Right cardiac atrium (tissue), 5 donors: ENCODE data around the gene CLC. TPM values are rescaled to one million over a fixed set of nuclear protein-coding genes. Genes with fewer than 3 reads are reported as not detected.
"Not testable (repeated sequence)": the region's sequence is repeated elsewhere in the genome, so short reads cannot be mapped to it uniquely, and the experiment has no call there.

Experiments used
- ATAC-seq, 2 donors: fragments of 200-7000 bp; cut with Tn5 transposase; one replicate each; pipeline versions ENCODE4 v1.8.0 to v1.9.1; 2020; ENCODE audit warnings: moderate library complexity in 2 of 2, mild to moderate bottlenecking in 1 of 2
- DNase-seq, 3 donors: peaks; one replicate each; pipeline ENCODE4 v3.0.0-alpha.2; 2020
- H3K27ac ChIP-seq: one replicate; pipeline ENCODE4 v1.5.1; 2013; ENCODE audit warnings: mild to moderate bottlenecking, low read length, control low read depth, moderate library complexity
- H3K27me3 ChIP-seq: one replicate; pipeline ENCODE4 v1.6.1; 2013; ENCODE audit not compliant: control insufficient read depth, insufficient read depth
- H3K4me1 ChIP-seq: one replicate; pipeline ENCODE4 v1.6.1; 2013; ENCODE audit warnings: low read length; ENCODE audit not compliant: control insufficient read depth, insufficient read depth
- H3K4me3 ChIP-seq: one replicate; pipeline ENCODE4 v1.5.1; 2013; ENCODE audit warnings: low read length, control low read depth
- H3K9me3 ChIP-seq: one replicate; pipeline ENCODE4 v1.6.1; 2013; ENCODE audit warnings: low read length; ENCODE audit not compliant: control insufficient read depth
- WGBS: extraction: QIAGEN DNeasy Blood & Tissue Kit; methylation state at CpG from one replicate; pipeline ENCODE4 v1.1.7; 2013; 5-methylcytosine and 5-hydroxymethylcytosine counted together
- intact Hi-C, 4 donors: fragments of 100-400 bp; cut with DNase I; formaldehyde crosslinking; loops; one replicate each; pipeline versions ENCODE4 v1.11.0 to v1.14.0; 2022 to 2023
- long read RNA-seq, 4 donors: library from polyadenylated mRNA; unstranded; transcript quantifications; one replicate each; pipeline ENCODE4 v2.0.0, GENCODE V29; 2020 to 2021
- polyA plus RNA-seq: library from polyadenylated mRNA; stranded (reverse); fragments of 200-250 nt; gene quantifications from one replicate; pipeline ENCODE4 v1.2.3, GENCODE V29; 2013
- total RNA-seq, 4 donors: library from RNA; stranded (reverse); fragmentation: NEBNext Ultra II Directional; extraction: Animal tissue kit (Norgen Biotek cat#: 25700); gene quantifications; one replicate each; pipeline ENCODE4 v1.2.1, GENCODE V29; 2021
- donor health status: healthy with polysubstance abuse.
- donor health status: DM: no; HTN: yes; CAD: no.
- donor health status: DM: no; HTN: no; CAD: no.
- donor health status: DM: no; HTN: yes; CAD: no; lungs with severe emphysema.
- donor health status: DM: yes; HTN: yes; CAD: no.

The CLC gene
- total RNA-seq (not detected), polyA plus RNA-seq (not detected)
- long read RNA-seq, donor 1 = 0 reads
- long read RNA-seq, donor 2 = 0 reads
- long read RNA-seq, donor 3 = 0 reads
- long read RNA-seq, donor 4 = 0 reads

DNA sequence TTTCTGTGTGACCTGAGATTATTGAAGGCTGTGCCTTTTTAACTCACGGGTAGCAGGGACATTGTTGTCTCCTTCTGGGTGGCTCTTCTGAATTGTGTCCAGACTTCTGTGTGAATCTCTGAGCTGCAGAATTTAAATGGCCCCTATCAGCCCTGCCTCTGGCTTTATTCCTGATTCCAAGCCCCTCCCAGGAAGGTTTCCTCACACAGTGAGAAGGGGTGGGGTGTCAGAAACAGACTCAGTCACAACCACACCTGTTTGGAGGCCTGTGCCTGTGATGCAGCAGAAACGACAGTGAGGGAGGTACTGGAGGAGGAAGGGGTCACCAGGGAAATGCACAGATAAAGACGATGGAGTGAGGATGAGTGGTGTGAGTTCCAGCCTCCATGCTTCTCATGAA lies at the start of gene CLC:
Gene CLC, minus strand, starts transcription at position 139 of the 400 bp plus-strand sequence. Its CDS starts 77 bp downstream, at position 62.
- Histone ChIP-seq H3K9me3 (no peaks in the 10 kb centered on the region), H3K4me3 (no peak within 1 kb of the TSS), H3K27ac (no peak within 1 kb of the TSS), H3K4me1 (no peaks in the 10 kb centered on the region), H3K27me3 (no peaks in the 10 kb centered on the region)
- intact Hi-C loops = no loop called here
- WGBS = 41% methylated on average over 3 of the region's 3 CpGs
- ATAC-seq (no peak), DNase-seq (no peak)

DNA sequence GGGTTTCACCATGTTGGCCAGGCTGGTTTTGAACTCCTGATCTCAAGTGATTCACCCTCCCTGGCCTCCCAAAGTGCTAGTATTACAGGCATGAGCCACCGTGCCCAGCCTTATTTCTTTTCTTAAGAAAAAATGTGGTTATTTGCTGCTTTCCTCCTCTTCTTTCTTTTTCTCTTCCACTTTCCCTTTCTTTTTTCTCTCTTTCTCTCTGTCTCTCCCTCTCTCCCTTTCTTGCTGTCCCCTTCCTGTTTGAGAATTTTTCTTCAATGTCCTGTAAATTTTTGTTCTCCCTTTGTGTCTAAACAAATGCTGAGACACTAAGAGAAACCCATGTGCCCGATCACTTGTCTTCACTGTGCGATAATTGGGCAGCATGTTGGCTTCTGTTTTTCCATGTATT lies 43.1 kb upstream of the CLC start:
- no peaks in the 10 kb centered on the region for H3K27me3 ChIP-seq
- intact Hi-C loops = no loop called here
- no peak overlapping the region for H3K27ac ChIP-seq
- no peaks in the 10 kb centered on the region for H3K9me3 ChIP-seq
- no peak overlapping the region for H3K4me3 ChIP-seq
- no peak for DNase-seq
- ATAC-seq = no peak
- H3K4me1 ChIP-seq = no peaks in the 10 kb centered on the region
- 86% methylated on average over 3 of the region's 3 CpGs for WGBS

DNA sequence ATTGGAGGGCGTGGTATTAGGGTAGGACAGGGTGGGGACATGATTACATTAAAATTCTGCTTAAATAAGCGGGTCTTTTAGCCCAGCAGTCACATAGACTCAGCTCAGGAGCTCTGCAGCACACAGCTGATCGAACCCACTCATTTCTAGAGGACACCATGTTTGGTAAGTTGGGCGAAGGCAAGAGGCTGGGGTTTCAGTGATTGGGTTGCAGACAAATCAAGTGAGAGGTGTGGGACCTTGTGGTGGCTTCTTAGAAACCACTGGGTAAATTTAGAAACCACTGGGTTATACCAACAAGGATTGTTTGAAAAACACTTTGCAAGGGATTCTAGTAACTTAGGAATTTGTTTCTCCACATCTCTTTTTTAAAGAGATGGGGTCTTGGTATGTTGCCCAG lies 40.9 kb upstream of the CLC start, which contains the start of gene LEUTX:
Gene LEUTX, plus strand, starts transcription at position 92 of the 400 bp plus-strand sequence. Its CDS starts 67 bp downstream, at position 159.
- Histone ChIP-seq H3K4me1 (no peaks in the 10 kb centered on the region), H3K27ac (no peak within 1 kb of the TSS), H3K4me3 (no peak within 1 kb of the TSS), H3K9me3 (no peaks in the 10 kb centered on the region), H3K27me3 (no peaks in the 10 kb centered on the region)
- no peak for ATAC-seq
- 68% methylated on average over 4 of the region's 4 CpGs for WGBS
- intact Hi-C loops = no loop called here
- no peak for DNase-seq

DNA sequence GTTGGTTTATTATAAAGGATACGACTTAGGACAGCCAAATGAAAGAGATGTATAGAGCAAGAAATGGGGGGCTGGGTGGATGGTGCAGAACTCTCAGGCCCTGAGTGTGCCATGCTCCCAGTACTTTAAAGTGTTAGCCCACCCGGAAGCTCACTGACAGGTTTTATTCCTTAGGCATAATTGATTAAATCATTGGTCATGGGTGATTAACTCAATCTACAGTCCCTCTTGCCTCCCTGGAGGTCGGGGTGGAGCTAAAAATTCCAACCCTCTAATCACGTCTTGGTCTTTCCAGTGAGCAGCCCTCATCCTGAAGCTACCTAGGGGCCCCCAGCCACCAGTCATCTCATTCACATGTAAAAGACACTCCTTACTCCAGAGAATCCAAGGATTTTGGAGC lies 31.0 kb upstream of the CLC start:
- H3K9me3 ChIP-seq = no peaks in the 10 kb centered on the region
- no peaks in the 10 kb centered on the region for H3K27me3 ChIP-seq
- no peak for ATAC-seq
- no peak for DNase-seq
- 57% methylated on average over 4 of the region's 4 CpGs for WGBS
- H3K27ac ChIP-seq = no peak overlapping the region
- H3K4me3 ChIP-seq = no peak overlapping the region
- intact Hi-C loops = no loop called here
- H3K4me1 ChIP-seq = no peaks in the 10 kb centered on the region

GRCh38 chr19:39768334-39768733 lies 30.5 kb upstream of the CLC start:
- 70% methylated on average over 8 of the region's 8 CpGs for WGBS
- ATAC-seq (no peak), DNase-seq (no peak)
- no peaks in the 10 kb centered on the region for H3K9me3 ChIP-seq
- H3K4me1 ChIP-seq = no peaks in the 10 kb centered on the region
- no peak overlapping the region for H3K4me3 ChIP-seq
- H3K27ac ChIP-seq = no peak overlapping the region
- H3K27me3 ChIP-seq = no peaks in the 10 kb centered on the region
- intact Hi-C loops = no loop called here

DNA sequence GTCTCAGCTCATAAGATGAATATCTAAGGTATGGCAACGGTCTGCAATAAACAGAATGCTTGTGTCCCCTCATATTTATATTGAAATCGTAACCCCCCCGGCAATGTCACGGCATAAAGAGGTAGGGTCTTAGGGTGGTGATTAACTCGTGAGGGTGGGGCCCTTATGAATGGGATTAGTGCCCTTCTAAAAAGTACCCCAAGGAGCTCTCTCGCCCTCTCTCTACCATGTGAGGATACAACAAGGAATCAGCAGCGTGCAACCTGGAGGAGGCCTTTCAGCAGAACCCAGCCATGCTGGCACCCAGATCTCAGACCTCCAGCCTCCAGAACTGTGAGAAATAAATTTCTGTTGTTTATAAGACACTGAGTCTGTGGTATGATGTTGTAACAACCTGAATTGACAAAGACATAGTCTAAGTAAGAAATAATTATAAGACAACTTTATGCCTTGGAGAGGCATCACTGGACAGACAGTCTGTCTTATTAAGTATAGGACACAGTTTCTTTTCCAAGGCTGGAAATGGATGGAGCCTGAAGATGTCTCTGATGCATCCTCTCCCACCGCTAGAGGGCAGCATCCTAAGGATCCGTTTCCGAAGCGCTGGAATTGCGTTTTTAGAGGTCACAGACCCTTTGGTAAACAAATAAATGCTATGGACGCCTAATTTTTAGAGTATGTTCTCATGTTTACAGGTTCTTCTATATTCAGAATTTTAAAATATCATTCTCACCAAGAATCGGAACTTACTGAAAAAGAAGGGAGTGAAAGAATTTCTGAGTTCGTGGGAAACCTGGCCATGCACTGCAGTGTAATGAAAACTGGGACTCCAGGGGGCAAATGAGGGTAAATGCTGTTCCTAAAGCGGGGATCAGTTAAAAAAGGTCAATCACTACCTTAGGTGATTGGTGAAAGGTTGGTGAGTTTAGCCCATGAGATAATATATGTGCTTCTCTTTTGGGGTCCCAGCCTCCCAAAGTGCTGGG lies 27.6 kb upstream of the CLC start:
- Histone ChIP-seq H3K9me3 (no peaks in the 10 kb centered on the region), H3K4me1 (no peaks in the 10 kb centered on the region), H3K4me3 (no peak overlapping the region), H3K27me3 (no peaks in the 10 kb centered on the region), H3K27ac (no peak overlapping the region)
- ATAC-seq = no peak
- WGBS = 45% methylated on average over 16 of the region's 16 CpGs
- peak in 2 of 3 donors; percentile 39 to 63 for DNase-seq
- intact Hi-C loops = no loop called here

GRCh38 chr19:39761851-39762250 lies 24.0 kb upstream of the CLC start:
- H3K27ac ChIP-seq, H3K4me1 ChIP-seq, H3K27me3 ChIP-seq, intact Hi-C loops, H3K9me3 ChIP-seq, H3K4me3 ChIP-seq, ATAC-seq, DNase-seq: not testable (repeated sequence)
- 88% methylated on average over 1 of the region's 1 CpG for WGBS

DNA sequence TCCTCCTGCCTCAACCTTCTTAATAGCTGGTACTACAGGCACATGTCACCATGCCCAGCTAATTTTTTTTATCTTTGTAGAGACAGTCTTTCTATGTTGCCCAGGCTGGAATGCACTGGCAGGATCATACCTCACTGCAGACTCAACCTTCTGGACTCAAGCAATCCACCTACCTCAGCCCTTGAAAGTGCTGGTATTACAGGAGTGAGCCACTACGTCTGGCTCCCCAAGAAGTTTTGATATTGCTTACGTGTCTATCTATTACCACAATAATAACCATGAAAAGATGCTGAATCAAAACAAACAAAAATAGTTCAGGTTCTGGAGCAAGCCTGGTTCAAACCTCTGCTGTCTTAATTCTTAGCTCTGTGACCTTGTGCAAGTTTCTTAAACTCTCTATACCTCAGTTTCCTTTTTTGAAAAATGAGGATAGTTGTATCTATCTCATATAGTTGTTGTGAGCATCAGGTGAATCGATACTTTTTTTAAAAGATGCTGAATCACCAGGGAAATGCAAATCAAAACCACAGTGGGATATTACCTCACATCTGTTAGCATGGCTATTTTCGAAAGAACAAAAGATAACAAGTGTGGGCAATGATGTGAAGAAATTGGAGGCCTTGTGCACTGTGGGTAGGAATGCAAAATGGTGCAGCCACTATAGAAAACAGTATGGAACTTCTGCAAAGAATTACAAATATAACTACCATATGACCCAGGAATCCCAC lies 21.8 kb upstream of the CLC start:
- no peak overlapping the region for H3K4me3 ChIP-seq
- intact Hi-C loops = no loop called here
- DNase-seq = no peak
- 60% methylated on average over 4 of the region's 4 CpGs for WGBS
- H3K27ac ChIP-seq = no peak overlapping the region
- no peaks in the 10 kb centered on the region for H3K9me3 ChIP-seq
- H3K4me1 ChIP-seq = no peaks in the 10 kb centered on the region
- H3K27me3 ChIP-seq = no peaks in the 10 kb centered on the region
- ATAC-seq = no peak

GRCh38 chr19:39754971-39755370 lies 17.1 kb upstream of the CLC start:
- no peaks in the 10 kb centered on the region for H3K9me3 ChIP-seq
- 41% methylated on average over 3 of the region's 3 CpGs for WGBS
- no peak overlapping the region for H3K27ac ChIP-seq
- no peaks in the 10 kb centered on the region for H3K27me3 ChIP-seq
- ATAC-seq (no peak), DNase-seq (no peak)
- no peaks in the 10 kb centered on the region for H3K4me1 ChIP-seq
- no peak overlapping the region for H3K4me3 ChIP-seq
- intact Hi-C loops = no loop called here

DNA sequence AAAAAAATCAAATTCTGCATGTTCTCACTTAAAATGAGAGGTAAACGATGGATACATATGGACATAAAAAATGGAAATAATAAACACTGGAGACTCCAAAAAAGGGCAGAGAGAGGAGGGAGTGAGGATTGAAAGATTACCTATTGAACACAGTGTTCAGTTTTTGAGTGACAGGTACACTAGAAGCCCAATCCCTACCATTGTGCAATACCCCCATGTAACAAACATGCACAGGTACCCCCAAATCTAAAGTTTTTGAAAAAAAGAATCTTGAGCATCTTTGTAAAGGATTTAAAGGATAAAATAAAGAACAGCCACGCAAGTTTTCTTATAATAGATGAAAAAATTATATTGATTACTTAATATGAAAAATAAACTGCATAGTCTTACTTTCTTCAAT lies 16.7 kb upstream of the CLC start:
- Histone ChIP-seq H3K9me3 (no peaks in the 10 kb centered on the region), H3K4me1 (no peaks in the 10 kb centered on the region), H3K27ac (no peak overlapping the region), H3K4me3 (no peak overlapping the region), H3K27me3 (no peaks in the 10 kb centered on the region)
- 76% methylated on average over 2 of the region's 2 CpGs for WGBS
- DNase-seq = no peak
- ATAC-seq = no peak
- intact Hi-C loops = no loop called here

- Histone ChIP-seq H3K9me3 (no peaks in the 10 kb centered on the region), H3K27me3 (no peaks in the 10 kb centered on the region)
- ATAC-seq = no peak
Observed at GRCh38 chr19:39752795-39753194, 15.0 kb upstream of the CLC start.

More at GRCh38 chr19:39752795-39753194, 15.0 kb upstream of the CLC start:
- Histone ChIP-seq H3K4me3 (no peak overlapping the region), H3K4me1 (no peaks in the 10 kb centered on the region), H3K27ac (no peak overlapping the region)
- intact Hi-C loops = no loop called here
- no peak for DNase-seq
